ENCODE results near the gene RAX.

RAX gene

DNA sequence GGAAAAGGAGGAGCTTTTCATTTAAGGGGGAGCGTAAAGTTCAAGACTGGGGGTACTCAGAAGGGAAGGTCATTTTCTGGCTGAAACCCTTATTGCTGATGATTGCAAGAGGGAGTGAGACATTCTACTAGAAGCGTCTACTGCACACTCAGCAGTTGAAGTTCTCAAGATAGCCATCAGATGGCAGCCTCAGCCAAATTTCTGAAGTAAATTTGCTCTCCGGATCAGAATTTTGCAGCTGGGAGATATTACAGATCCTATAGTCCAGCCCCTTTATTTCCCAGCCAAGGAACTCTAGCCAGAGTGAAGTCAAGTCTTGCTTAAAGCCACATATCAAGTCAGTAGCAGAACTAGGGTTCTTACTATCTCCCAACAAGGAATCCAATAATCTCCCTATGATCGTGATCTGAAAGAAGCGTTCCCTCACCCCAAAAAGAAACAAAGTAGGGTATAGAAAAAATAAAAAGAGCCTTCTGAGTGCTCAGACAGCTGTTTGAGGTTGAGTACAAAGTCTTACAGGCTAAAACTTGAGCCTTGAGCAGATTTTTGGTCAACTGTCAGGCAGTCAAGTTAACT is 24.0 kb downstream of the RAX start:
- DNase-seq (ENCODE audit: low read depth in 1 of 2, low spot score in 1 of 2) = no peak

DNA sequence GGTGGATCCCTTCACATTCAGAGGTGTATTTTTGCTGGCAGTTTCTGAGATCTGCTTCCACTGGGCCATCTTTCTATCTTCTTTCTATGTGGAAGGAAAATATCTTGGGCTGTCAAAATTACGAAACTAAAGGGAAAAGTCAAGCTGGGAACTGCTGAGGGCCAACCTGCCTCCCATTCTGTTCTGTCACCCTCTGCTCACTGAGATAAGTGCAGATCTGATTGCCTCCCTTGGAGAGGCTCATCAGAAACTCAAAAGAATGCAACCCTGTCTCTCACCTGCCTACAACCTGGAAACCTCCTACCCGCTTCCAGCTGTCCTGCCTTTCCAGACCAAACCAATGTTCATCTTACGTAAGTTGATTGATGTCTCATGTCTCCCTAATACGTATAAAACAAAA is 26.5 kb downstream of the RAX start:
- DNase-seq (ENCODE audit: low read depth in 1 of 2, low spot score in 1 of 2) = no peak

- no peak for DNase-seq (ENCODE audit: low read depth in 1 of 2, low spot score in 1 of 2)
Observed at GRCh38 chr18:59242906-59243305, 30.3 kb downstream of the RAX start.

DNA sequence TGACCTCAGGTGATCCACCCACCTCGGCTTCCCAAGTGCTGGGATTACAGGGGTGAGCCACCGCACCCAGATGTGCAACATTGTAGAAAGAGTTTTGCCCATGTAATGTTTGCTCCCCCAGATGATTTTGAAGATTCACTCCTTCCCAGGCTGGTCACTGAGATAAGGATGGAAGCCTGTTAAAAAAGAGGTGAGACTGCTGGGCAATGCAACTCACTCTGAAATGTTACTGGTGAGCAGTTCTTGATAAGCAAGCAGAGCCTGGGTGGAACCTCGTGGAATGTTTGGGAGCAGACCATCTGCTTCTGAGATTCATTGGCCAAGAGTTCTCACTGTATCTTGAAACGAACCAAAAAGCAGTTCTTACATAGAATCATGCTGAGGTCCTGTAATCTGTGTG is 33.6 kb downstream of the RAX start:
- DNase-seq (ENCODE audit: low read depth in 1 of 2, low spot score in 1 of 2) = no peak

- DNase-seq (ENCODE audit: low read depth in 1 of 2, low spot score in 1 of 2) = no peak
Observed at GRCh38 chr18:59238385-59238784, 34.9 kb downstream of the RAX start.

DNA sequence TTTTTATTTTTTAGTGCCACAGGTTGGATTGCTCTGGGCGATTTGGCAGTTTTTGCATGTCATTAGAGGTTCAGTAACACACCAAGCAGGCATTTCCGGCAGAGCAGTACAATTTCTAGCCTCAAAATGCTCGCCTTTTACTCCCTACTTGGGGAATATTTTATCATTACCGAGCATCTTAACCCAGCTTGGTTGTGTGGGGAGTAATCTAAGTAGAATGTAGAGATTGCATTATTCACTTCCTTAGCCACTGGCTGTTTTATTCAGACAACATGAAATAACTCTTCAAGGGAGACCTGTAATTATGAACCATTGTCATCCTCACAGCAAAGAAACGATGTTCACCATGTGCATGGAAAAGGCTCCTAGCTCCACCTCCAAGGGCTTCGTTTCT is 40.2 kb downstream of the RAX start:
- no peak for DNase-seq (ENCODE audit: low read depth in 1 of 2, low spot score in 1 of 2)

- DNase-seq (ENCODE audit: low read depth in 1 of 2, low spot score in 1 of 2) = no peak
Observed at GRCh38 chr18:59232309-59233016, 40.8 kb downstream of the RAX start.

GRCh38 chr18:59231877-59232276 is 41.4 kb downstream of the RAX start:
- no peak for DNase-seq (ENCODE audit: low read depth in 1 of 2, low spot score in 1 of 2)

- DNase-seq (ENCODE audit: low read depth in 1 of 2, low spot score in 1 of 2) = no peak
Observed at GRCh38 chr18:59231114-59231513, 42.1 kb downstream of the RAX start.

DNA sequence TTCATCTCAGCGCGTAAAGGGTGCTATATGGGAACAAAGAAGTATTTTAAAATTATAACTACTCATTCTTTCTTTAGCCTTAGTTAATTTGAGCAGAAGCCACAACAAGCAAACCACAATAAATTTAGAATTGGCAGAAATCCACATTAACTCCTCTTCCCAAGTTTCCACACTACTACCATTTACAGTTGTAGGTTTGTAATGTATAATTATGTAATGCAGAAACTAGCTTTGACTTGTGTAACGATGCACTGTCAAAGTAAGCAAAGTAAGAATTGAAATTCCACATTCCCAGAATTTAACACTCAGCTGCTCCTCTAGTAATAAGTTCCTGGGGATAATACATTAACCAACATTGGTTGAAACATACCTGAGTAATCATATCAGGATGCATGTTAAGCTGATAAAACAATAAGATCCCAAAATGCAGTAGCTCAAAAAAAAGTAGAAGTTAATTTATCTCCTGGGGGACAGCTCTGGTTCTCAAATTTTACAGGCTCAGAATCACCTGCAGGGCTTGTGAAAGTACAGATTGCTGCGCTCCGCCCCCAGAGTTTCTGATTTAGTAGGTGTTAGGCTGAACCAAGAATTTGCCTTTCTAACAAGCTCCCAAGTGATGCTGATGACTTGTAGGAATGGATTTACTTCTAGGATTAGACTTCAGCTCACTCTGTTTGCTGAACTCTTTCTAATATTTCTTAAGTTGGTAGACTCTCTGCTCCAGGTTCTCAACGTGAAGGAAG is 43.4 kb downstream of the RAX start:
- DNase-seq (ENCODE audit: low read depth in 1 of 2, low spot score in 1 of 2) = no peak

DNA sequence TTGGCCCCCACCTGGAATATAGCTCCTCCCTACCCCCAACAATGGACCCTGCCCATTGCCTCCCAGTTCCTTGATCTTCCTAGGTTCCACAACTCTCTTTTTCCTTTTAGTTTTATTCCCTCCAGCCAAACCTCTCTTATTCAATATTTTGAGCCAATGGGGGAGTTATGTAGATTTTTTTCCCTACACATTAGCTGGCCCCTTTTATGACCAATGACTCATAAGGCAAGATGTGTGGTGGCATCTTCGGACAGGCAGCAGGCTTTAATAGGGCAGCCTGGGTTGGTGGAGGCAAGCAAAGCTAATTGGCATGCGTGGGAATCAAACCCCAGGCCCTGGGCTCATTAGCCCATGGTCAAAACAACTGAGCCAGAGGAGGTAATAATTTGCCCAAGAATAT is 44.1 kb downstream of the RAX start:
- no peak for DNase-seq (ENCODE audit: low read depth in 1 of 2, low spot score in 1 of 2)

- DNase-seq (ENCODE audit: low read depth in 1 of 2, low spot score in 1 of 2) = no peak
Observed at GRCh38 chr18:59228351-59228750, 44.9 kb downstream of the RAX start.

DNA sequence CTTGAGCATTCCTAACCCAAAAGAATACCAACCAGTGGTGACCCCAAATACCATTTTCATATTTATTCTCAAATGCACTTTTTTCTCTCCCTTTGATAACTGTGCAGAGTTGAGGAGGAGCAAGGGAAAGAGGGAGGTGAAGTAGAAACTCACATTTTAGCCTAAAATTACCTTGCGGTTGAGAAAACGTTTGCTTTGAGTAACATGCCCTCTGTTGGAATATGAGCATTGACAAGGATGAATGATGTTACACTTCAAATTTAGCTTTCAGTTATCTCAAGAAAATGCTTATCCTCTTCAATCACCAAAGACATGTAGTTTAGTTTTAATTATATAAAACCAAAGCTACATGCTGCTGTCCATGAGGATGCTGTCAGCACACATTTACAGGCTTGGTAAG is 50.9 kb downstream of the RAX start:
- DNase-seq (ENCODE audit: low read depth in 1 of 2, low spot score in 1 of 2) = no peak

DNA sequence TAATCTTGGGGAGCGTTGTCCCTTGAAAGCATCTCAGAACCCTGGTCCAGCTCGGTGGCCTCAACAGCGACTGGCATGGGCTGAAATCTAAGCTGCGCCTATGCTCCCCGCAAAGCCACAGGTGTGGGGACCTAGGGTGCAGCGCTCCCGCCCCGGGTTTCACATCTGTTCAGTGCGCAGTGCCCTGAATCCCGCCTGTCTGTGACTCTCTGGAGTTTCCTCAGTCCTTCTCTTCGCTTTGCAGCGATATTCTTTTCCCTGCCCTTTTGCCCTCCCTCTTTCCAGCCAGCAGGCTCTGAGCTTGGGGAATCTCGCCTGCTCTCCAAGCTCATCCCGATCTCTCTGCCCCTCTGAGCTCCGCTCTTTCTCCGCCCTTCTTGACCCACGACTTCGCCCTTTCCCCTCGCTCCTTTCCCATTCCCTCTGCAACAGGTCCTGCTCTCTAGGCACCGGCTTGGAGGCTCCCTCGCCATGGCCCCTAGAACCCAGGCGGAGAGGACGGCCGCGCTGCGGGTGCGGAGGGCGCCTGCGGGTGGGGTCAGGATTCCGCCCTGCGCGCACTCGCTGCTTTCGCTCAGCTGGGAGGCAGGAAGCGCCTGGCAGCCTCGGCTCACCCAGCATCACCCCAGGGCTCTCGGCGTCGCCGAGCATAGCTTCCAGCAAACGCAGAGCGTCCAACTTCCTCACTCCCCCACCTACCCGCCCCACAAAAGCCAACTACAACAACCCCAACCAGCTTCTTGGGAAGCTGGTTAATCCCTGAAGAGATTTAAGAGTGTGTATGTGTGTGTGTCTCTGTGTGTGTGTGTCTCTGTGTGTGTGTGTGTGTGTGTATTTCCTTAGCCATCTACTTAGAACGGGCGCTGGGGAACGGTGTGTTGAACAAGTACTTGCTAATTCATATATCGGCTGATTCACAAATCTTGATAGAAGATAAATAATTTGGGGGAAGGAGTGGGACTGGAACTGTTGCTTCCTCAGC is 52.2 kb downstream of the RAX start:
- no peak for DNase-seq (ENCODE audit: low read depth in 1 of 2, low spot score in 1 of 2)

DNA sequence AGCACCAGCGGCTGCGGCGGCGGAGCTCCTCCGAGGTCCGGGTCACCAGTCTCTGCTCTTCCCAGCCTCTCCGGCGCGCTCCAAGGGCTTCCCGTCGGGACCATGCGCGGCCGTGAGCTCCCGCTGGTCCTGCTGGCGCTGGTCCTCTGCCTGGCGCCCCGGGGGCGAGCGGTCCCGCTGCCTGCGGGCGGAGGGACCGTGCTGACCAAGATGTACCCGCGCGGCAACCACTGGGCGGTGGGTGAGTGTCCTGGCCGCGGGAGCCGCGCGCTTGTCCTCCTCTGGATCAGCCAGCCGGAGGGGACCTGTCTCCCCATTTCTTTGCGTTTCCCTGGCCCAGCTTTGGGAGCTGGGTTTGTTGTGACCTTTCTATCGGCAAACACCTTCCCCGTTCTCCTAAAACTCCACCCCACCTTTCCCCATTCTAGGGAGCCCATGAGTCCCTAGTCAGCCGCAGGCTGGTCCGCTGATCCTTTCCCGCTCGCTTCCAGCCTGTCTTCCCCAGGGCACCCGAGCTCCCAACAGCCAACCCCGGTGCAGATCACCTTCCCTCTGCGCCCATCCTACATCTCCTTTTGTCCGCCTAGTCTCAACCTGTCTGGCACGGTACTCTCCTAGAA is 53.0 kb downstream of the RAX start:
- no peak for DNase-seq (ENCODE audit: low read depth in 1 of 2, low spot score in 1 of 2)

DNA sequence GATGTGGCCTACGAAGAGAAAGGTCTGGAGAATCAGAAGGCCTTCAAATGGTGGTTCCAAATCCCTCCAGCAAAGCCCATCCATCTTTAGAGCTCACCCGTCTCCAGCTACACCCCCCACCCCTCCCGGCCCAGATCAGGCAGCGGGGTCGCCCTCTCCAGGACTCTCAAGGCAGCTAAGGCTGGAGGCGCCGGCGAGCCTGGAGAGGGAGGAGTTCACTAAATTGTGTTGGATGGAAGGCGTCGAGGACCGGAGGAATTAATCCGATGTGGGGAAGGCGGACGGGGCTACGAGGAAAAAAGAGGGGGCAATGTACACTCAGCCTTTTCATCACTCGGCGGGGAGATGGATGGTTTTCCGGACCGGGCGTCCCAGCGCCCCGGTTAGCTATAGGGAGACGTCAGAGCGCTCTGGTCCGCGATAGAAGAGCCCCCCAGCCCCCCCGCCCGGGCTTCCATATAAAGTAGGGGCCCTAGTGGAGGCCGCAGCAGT is 53.5 kb downstream of the RAX start, which contains the start of gene GRP:
Gene GRP (plus strand): TSS at position 487 of the 492 bp plus-strand sequence. CDS start 108 bp downstream, outside the sequence.
- no peak for DNase-seq (ENCODE audit: low read depth in 1 of 2, low spot score in 1 of 2)

GRCh38 chr18:59218018-59218417 is 55.2 kb downstream of the RAX start:
- no peak for DNase-seq (ENCODE audit: low read depth in 1 of 2, low spot score in 1 of 2)

All from stimulated activated CD4-positive, alpha-beta T cell treated with anti-CD3 and anti-CD28 coated beads, Interleukin-15, amount 100 ng/mL, for 1 hour (primary cell).